SK-N-SH (cell line): Measurements from ENCODE around the gene PEX1. TPM values are rescaled to one million over a fixed set of nuclear protein-coding genes. Genes with fewer than 3 reads are reported as not detected.
A peak's percentile ranks its signal among the peaks of the same experiment; 100 is the strongest.

Source experiments
- CTCF ChIA-PET: fragments of 300-600, 350-600 bp; formaldehyde crosslinking; extraction: SDS; loops from one replicate; lab custom pipeline; 2021; lab: Yijun Ruan, JAX
- POLR2A ChIA-PET: fragments of 350-600 bp; sonication (Branson Sonifier 250); formaldehyde crosslinking; extraction: SDS; loops from one replicate; lab custom pipeline; 2020; ENCODE audit warnings: antibody characterized with exemption, inconsistent platforms; lab: Yijun Ruan, JAX
- DNase-seq: peaks from one replicate; pipeline ENCODE4 v3.0.0; 2012
- H2AFZ ChIP-seq: fragments of 200-600 bp; sonication (generic); 2 replicates; pipeline ENCODE4 v1.8.1; 2016; ENCODE audit warnings: antibody characterized with exemption, mild to moderate bottlenecking, low read depth
- H3F3A ChIP-seq: fragments of 200-600 bp; sonication (generic); replicated peaks from 2 replicates; pipeline ENCODE3; 2016; ENCODE audit warnings: antibody characterized with exemption, mild to moderate bottlenecking; ENCODE audit not compliant: insufficient read depth
- H3K27ac ChIP-seq, 2 experiments: fragments of 200-500 bp in 1 of 2; fragments of 200-600 bp in 1 of 2; sonication (Bioruptor generic) in 1 of 2; sonication (generic), shearing (Covaris generic) in 1 of 2; 2 replicates each; pipeline versions ENCODE4 v1.5.1 to v1.6.1; 2014 to 2016; ENCODE audit warnings: low read depth in 2 of 2, inconsistent platforms in 1 of 2, low read length in 1 of 2, mild to moderate bottlenecking in 1 of 2, mixed read lengths in 1 of 2
- H3K27me3 ChIP-seq: fragments of 200-600 bp; sonication (generic), shearing (Covaris generic); 2 replicates; pipeline ENCODE4 v1.6.1; 2016; ENCODE audit warnings: mixed run types; ENCODE audit not compliant: insufficient read depth
- H3K36me3 ChIP-seq, 2 experiments: fragments of 200-500 bp in 1 of 2; fragments of 200-600 bp in 1 of 2; sonication (Bioruptor generic) in 1 of 2; sonication (generic) in 1 of 2; replicated peaks in 1 of 2; 2 replicates each; pipeline versions ENCODE3 to v1.5.1; 2014 to 2016; ENCODE audit warnings: low read length in 1 of 2, mild to moderate bottlenecking in 1 of 2; ENCODE audit not compliant: insufficient read depth in 2 of 2, control insufficient read depth in 1 of 2
- H3K4me1 ChIP-seq, 2 experiments: fragments of 200-500 bp in 1 of 2; fragments of 200-600 bp in 1 of 2; sonication (Bioruptor generic) in 1 of 2; sonication (generic), shearing (Covaris generic) in 1 of 2; 2 replicates each; pipeline versions ENCODE4 v1.5.1 to v1.6.1; 2014 to 2016; ENCODE audit warnings: low read depth in 1 of 2, low read length in 1 of 2, mixed run types in 1 of 2; ENCODE audit not compliant: insufficient read depth in 2 of 2, control insufficient read depth in 1 of 2
- H3K4me2 ChIP-seq: fragments of 200-600 bp; sonication (generic), shearing (Covaris generic); 2 replicates; pipeline ENCODE4 v1.6.1; 2017; ENCODE audit warnings: mixed run types
- H3K4me3 ChIP-seq, 2 experiments: fragments of 200-500 bp in 1 of 2; fragments of 200-600 bp in 1 of 2; sonication (Bioruptor generic) in 1 of 2; sonication (generic), shearing (Covaris generic) in 1 of 2; 2 replicates each; pipeline versions ENCODE4 v1.5.1 to v1.8.1; 2014 to 2016; ENCODE audit warnings: low read depth in 2 of 2, inconsistent platforms in 1 of 2, low read length in 1 of 2, mild to moderate bottlenecking in 1 of 2, mixed read lengths in 1 of 2, moderate library complexity in 1 of 2
- H3K79me2 ChIP-seq: fragments of 200-600 bp; sonication (generic); 2 replicates; pipeline ENCODE4 v1.8.1; 2017; ENCODE audit warnings: mild to moderate bottlenecking; ENCODE audit not compliant: insufficient read depth
- H3K9ac ChIP-seq: fragments of 200-600 bp; sonication (generic); 2 replicates; pipeline ENCODE4 v1.6.1; 2017; ENCODE audit warnings: mixed run types
- H3K9me2 ChIP-seq: fragments of 200-600 bp; sonication (generic); 2 replicates; pipeline ENCODE4 v1.6.1; 2017; ENCODE audit warnings: mixed run types
- H3K9me3 ChIP-seq: fragments of 200-600 bp; sonication (generic); 2 replicates; pipeline ENCODE4 v1.6.1; 2017; ENCODE audit warnings: mixed run types, mild to moderate bottlenecking, moderate library complexity
- H4K20me1 ChIP-seq: fragments of 200-600 bp; sonication (generic); 2 replicates; pipeline ENCODE4 v1.6.1; 2017; ENCODE audit warnings: mild to moderate bottlenecking, mixed run types; ENCODE audit not compliant: insufficient read depth
- ELF1 ChIP-seq: IDR thresholded peaks from 2 replicates; pipeline ENCODE4 v1.4.0; 2012
- EP300 ChIP-seq, 2 experiments: IDR thresholded peaks; 2 replicates each; pipeline versions ENCODE4 v1.4.0 to v1.6.1; 2012; ENCODE audit warnings: borderline replicate concordance in 1 of 2, low read depth in 1 of 2, low read length in 1 of 2
- FOXM1 ChIP-seq: IDR thresholded peaks from 2 replicates; pipeline ENCODE4 v1.4.0; 2012; ENCODE audit warnings: low read depth, mild to moderate bottlenecking
- GABPA ChIP-seq: IDR thresholded peaks from 2 replicates; pipeline ENCODE4 v1.4.0; 2012; ENCODE audit warnings: low read depth, mild to moderate bottlenecking
- MAX ChIP-seq: IDR thresholded peaks from 2 replicates; pipeline ENCODE4 v1.4.0; 2012; ENCODE audit warnings: low read depth
- MXI1 ChIP-seq: IDR thresholded peaks from 2 replicates; pipeline ENCODE4 v1.6.1; 2012; ENCODE audit warnings: mild to moderate bottlenecking, low read depth, low read length, improper control_type of control experiment
- NRF1 ChIP-seq: IDR thresholded peaks from 2 replicates; pipeline ENCODE4 v1.6.1; 2012; ENCODE audit warnings: low read depth, mild to moderate bottlenecking, low read length
- RCOR1 ChIP-seq: fragments of 150-350 bp; IDR thresholded peaks from 2 replicates; pipeline ENCODE4 v1.6.1; 2017; ENCODE audit warnings: antibody characterized with exemption, low read length
- REST ChIP-seq: IDR thresholded peaks from 2 replicates; pipeline ENCODE4 v1.6.1; 2012; ENCODE audit warnings: mild to moderate bottlenecking, low read depth, low read length, moderate library complexity
- USF1 ChIP-seq: IDR thresholded peaks from 2 replicates; pipeline ENCODE4 v1.4.0; 2012; ENCODE audit warnings: low read depth, borderline replicate concordance
- YY1 ChIP-seq: IDR thresholded peaks from 2 replicates; pipeline ENCODE4 v1.4.0; 2012; ENCODE audit warnings: low read depth, mild to moderate bottlenecking
- ZBTB33 ChIP-seq: IDR thresholded peaks from 2 replicates; pipeline ENCODE4 v1.4.0; 2012; ENCODE audit warnings: low read depth, borderline replicate concordance
- WGBS: methylation state at CpG from one replicate; pipeline ENCODE4 v1.1.6; 2017; ENCODE audit warnings: low lambda C conversion rate; 5-methylcytosine and 5-hydroxymethylcytosine counted together
- polyA plus RNA-seq, 3 experiments: library from polyadenylated mRNA; depleted of rRNA; stranded (reverse); fragments of >200 nt; gene quantifications; 2 replicates each; pipeline ENCODE4 v1.2.3, GENCODE V29; 2012

The PEX1 gene
- polyA plus RNA-seq, 1 of the 3 experiments (the other 2 are of a cell fraction), result 16.0 TPM

GRCh38 chr7:92567460-92567859, 39.1 kb upstream of the PEX1 start:
- Histone ChIP-seq H3K4me2 (no peak overlapping the region), H3K27ac (peak overlapping the region in 1 of 2 experiments; percentile 40; a peak in 1 of 4 replicates)
- CTCF ChIA-PET, result interaction anchor here (0.8 to 1.4 kb wide), 3 partner anchors 12 to 491 kb away, joined by 3 to 4 read pairs (median 3); no protein-coding TSS in a partner anchor

GRCh38 chr7:92563345-92563744, 35.0 kb upstream of the PEX1 start:
- TF ChIP-seq MAX (no peak), ELF1 (no peak), GABPA (no peak), YY1 (no peak), REST (no peak), RCOR1 (no peak), EP300 (IDR thresholded peaks at IDR 0.05; ENCODE audit: borderline replicate concordance in 1 of 2, low read depth in 1 of 2, low read length in 1 of 2) (no peak), ZBTB33 (no peak), FOXM1 (no peak)

More at GRCh38 chr7:92567460-92567859, 39.1 kb upstream of the PEX1 start:
- H3K36me3 ChIP-seq, result peaks cover 81 to 90% of the 10 kb centered on the region in 2 experiments
- no peaks in the 10 kb centered on the region for H3K27me3 ChIP-seq
- no peak overlapping the region for H3K9ac ChIP-seq
- POLR2A ChIA-PET, result no interaction called here
- no peak for DNase-seq
- no peak overlapping the region for H2AFZ ChIP-seq
- H3K79me2 ChIP-seq, result peaks cover 8% of the 10 kb centered on the region
- H3K4me3 ChIP-seq, result no peak overlapping the region
- TF ChIP-seq MXI1 (no peak), USF1 (no peak), NRF1 (no peak)
- H4K20me1 ChIP-seq, result no peaks in the 10 kb centered on the region
- H3K9me3 ChIP-seq, result no peaks in the 10 kb centered on the region
- WGBS, result 92% methylated on average over 6 of the region's 6 CpGs
- H3K4me1 ChIP-seq, result no peaks in the 10 kb centered on the region
- no peaks in the 10 kb centered on the region; the same call in 1 of the 2 replicates for H3K9me2 ChIP-seq
- peaks cover 13% of the 10 kb centered on the region for H3F3A ChIP-seq

More at GRCh38 chr7:92563345-92563744, 35.0 kb upstream of the PEX1 start:
- no peaks in the 10 kb centered on the region for H3K27me3 ChIP-seq
- H4K20me1 ChIP-seq, result no peaks in the 10 kb centered on the region
- no peak overlapping the region for H3K27ac ChIP-seq
- no peaks in the 10 kb centered on the region for H3K9me2 ChIP-seq
- peaks cover 7% of the 10 kb centered on the region for H3K79me2 ChIP-seq
- ChIA-PET POLR2A (interaction anchor here (1.1 kb wide), 1 partner anchor 35 kb away, joined by 4 read pairs; the partner anchor contains the start of genes PEX1 and RBM48), CTCF (interaction anchor here (1.0 to 1.9 kb wide), 7 partner anchors 8 to 270 kb away, joined by 3 to 6 read pairs (median 5); partner anchors contain the start of gene FAM133B)
- H3K4me3 ChIP-seq, result no peak overlapping the region
- H3K9me3 ChIP-seq, result no peaks in the 10 kb centered on the region
- peaks cover 21% of the 10 kb centered on the region for H3F3A ChIP-seq
- no peak overlapping the region for H3K9ac ChIP-seq
- H3K4me1 ChIP-seq, result no peaks in the 10 kb centered on the region
- no peak for DNase-seq
- no peak overlapping the region for H2AFZ ChIP-seq
- H3K36me3 ChIP-seq, result peaks cover 60 to 67% of the 10 kb centered on the region in 2 experiments
- WGBS, result 96% methylated on average over 2 of the region's 2 CpGs
- no peak overlapping the region for H3K4me2 ChIP-seq
